GM23338 (cell line): ENCODE measurements around the gene FKBP1A. TPM values are rescaled to one million over a fixed set of nuclear protein-coding genes. Genes with fewer than 3 reads are reported as not detected.

Experiments
- ATAC-seq: fragments of 200-7000 bp; cut with Tn5 transposase; 3 replicates; pipeline ENCODE4 v1.9.1; 2020
- DNase-seq: peaks from one replicate; pipeline ENCODE4 v3.0.0-alpha.2; 2015; ENCODE audit warnings: low spot score
- H2AFZ ChIP-seq: fragments of 200-600 bp; sonication (generic); 2 replicates; pipeline ENCODE4 v1.8.0; 2016; ENCODE audit warnings: antibody characterized with exemption, mild to moderate bottlenecking, moderate library complexity
- H3F3A ChIP-seq: fragments of 200-600 bp; sonication (generic); replicated peaks from 2 replicates; pipeline ENCODE4 v1.8.0; 2017; ENCODE audit warnings: antibody characterized with exemption, mixed run types, low read depth
- H3K27ac ChIP-seq: fragments of 200-600 bp; sonication (generic); 2 replicates; pipeline ENCODE4 v1.6.1; 2016; ENCODE audit warnings: low read depth
- H3K27me3 ChIP-seq: fragments of 200-600 bp; sonication (generic); 2 replicates; pipeline ENCODE4 v1.8.0; 2016; ENCODE audit warnings: mild to moderate bottlenecking, mixed run types, moderate library complexity; ENCODE audit not compliant: insufficient read depth
- H3K36me3 ChIP-seq: fragments of 200-600 bp; sonication (generic); 2 replicates; pipeline ENCODE4 v1.8.0; 2016; ENCODE audit warnings: mild to moderate bottlenecking; ENCODE audit not compliant: insufficient read depth
- H3K4me1 ChIP-seq: fragments of 200-600 bp; sonication (generic); 2 replicates; pipeline ENCODE4 v1.8.0; 2016; ENCODE audit warnings: mild to moderate bottlenecking, moderate library complexity; ENCODE audit not compliant: insufficient read depth
- H3K4me2 ChIP-seq: fragments of 200-600 bp; sonication (generic); 2 replicates; pipeline ENCODE4 v1.7.1; 2017; ENCODE audit warnings: mixed run types
- H3K4me3 ChIP-seq: fragments of 200-600 bp; sonication (generic); 2 replicates; pipeline ENCODE4 v1.6.1; 2016; ENCODE audit warnings: mixed run types
- H3K79me2 ChIP-seq: fragments of 200-600 bp; sonication (generic); replicated peaks from 2 replicates; pipeline ENCODE4 v1.8.0; 2017; ENCODE audit warnings: mild to moderate bottlenecking; ENCODE audit not compliant: insufficient read depth
- H3K9me2 ChIP-seq: fragments of 200-600 bp; sonication (generic); 2 replicates; pipeline ENCODE4 v1.8.0; 2017; ENCODE audit not compliant: insufficient read depth
- H4K20me1 ChIP-seq: fragments of 200-600 bp; sonication (generic); replicated peaks from 2 replicates; pipeline ENCODE4 v1.8.0; 2017; ENCODE audit warnings: mild to moderate bottlenecking; ENCODE audit not compliant: insufficient read depth
- H3K27ac Mint-ChIP-seq: 2 replicates; pipeline ENCODE4 v1.8.0; 2020; ENCODE audit warnings: inconsistent platforms, mild to moderate bottlenecking, moderate library complexity, mixed read lengths
- H3K27me3 Mint-ChIP-seq: 3 replicates; pipeline ENCODE4 v1.8.0; 2022; ENCODE audit warnings: low read depth, mild to moderate bottlenecking, moderate library complexity, mixed read lengths, inconsistent platforms; ENCODE audit not compliant: insufficient read depth, poor library complexity
- H3K36me3 Mint-ChIP-seq: 3 replicates; pipeline ENCODE4 v1.8.0; 2021; ENCODE audit warnings: low read depth, mild to moderate bottlenecking, inconsistent platforms, moderate library complexity, mixed read lengths
- H3K4me1 Mint-ChIP-seq: 3 replicates; pipeline ENCODE4 v1.8.0; 2020; ENCODE audit warnings: mild to moderate bottlenecking, inconsistent platforms, mixed read lengths
- H3K4me3 Mint-ChIP-seq: 3 replicates; pipeline ENCODE4 v1.8.0; 2021; ENCODE audit warnings: moderate library complexity, mild to moderate bottlenecking, inconsistent platforms, mixed read lengths
- H3K9me3 Mint-ChIP-seq: 3 replicates; pipeline ENCODE4 v1.8.0; 2020; ENCODE audit warnings: moderate library complexity, mild to moderate bottlenecking, inconsistent platforms, mixed read lengths
- CREB1 ChIP-seq: fragments of 250-450 bp; sonication (Bioruptor Pico); IDR thresholded peaks from 2 replicates; pipeline ENCODE4 v1.5.0; 2020; ENCODE audit warnings: low read depth, mild to moderate bottlenecking, moderate library complexity
- CTCF ChIP-seq, 2 experiments: fragments of 200-600 bp in 1 of 2; sonication (generic) in 1 of 2; conservative IDR thresholded peaks; 2 replicates each; pipeline versions ENCODE4 v1.5.1 to v1.6.1; 2016 to 2017; ENCODE audit warnings: antibody characterized with exemption in 2 of 2, low read depth in 2 of 2, mild to moderate bottlenecking in 2 of 2, moderate library complexity in 1 of 2
- ETS1 ChIP-seq: IDR thresholded peaks from 2 replicates; pipeline ENCODE4 v1.6.1; 2016; ENCODE audit warnings: antibody characterized with exemption
- EZH2 ChIP-seq: fragments of 200-600 bp; sonication (generic); IDR thresholded peaks from one replicate; pipeline ENCODE4 v1.8.0; 2017; ENCODE audit warnings: antibody characterized with exemption, mild to moderate bottlenecking, low read depth; ENCODE audit not compliant: unreplicated experiment
- JUNB ChIP-seq: IDR thresholded peaks from one replicate; pipeline ENCODE4 v1.6.1; 2016; ENCODE audit warnings: antibody characterized with exemption; ENCODE audit not compliant: unreplicated experiment
- NANOG ChIP-seq: IDR thresholded peaks from 2 replicates; pipeline ENCODE4 v1.6.1; 2016; ENCODE audit warnings: antibody characterized with exemption, borderline replicate concordance
- POLR2AphosphoS5 ChIP-seq: IDR thresholded peaks from 2 replicates; pipeline ENCODE4 v1.6.1; 2016; ENCODE audit warnings: antibody characterized with exemption, low read depth
- REST ChIP-seq: IDR thresholded peaks from one replicate; pipeline ENCODE4 v1.6.1; 2018; ENCODE audit warnings: antibody characterized with exemption; ENCODE audit not compliant: unreplicated experiment
- STAT1 ChIP-seq: IDR thresholded peaks from one replicate; pipeline ENCODE4 v1.6.1; 2016; ENCODE audit warnings: antibody characterized with exemption; ENCODE audit not compliant: unreplicated experiment
- ZNF114 ChIP-seq: fragments of 250-450 bp; sonication (Bioruptor Pico); IDR thresholded peaks from 2 replicates; pipeline ENCODE4 v1.5.0; 2020; ENCODE audit warnings: mild to moderate bottlenecking, moderate library complexity
- ZNF331 ChIP-seq: fragments of 250-450 bp; sonication (Bioruptor Pico); IDR thresholded peaks from 2 replicates; pipeline ENCODE4 v1.5.0; 2020; ENCODE audit warnings: low read depth, mild to moderate bottlenecking, moderate library complexity
- ZNF462 ChIP-seq: fragments of 250-450 bp; sonication (Bioruptor Pico); IDR thresholded peaks from 2 replicates; pipeline ENCODE4 v1.5.0; 2020; ENCODE audit warnings: mild to moderate bottlenecking, moderate library complexity
- polyA plus RNA-seq: library from polyadenylated mRNA; unstranded; fragments of >200 nt; fragmentation: Nextera tagmentation; extraction: Ambion mirVana; gene quantifications from 2 replicates; pipeline ENCODE4 v1.2.1, GENCODE V29; 2016
- total RNA-seq: library from RNA; depleted of rRNA; stranded (reverse); fragments of >200 nt; shearing (Covaris generic); gene quantifications from 2 replicates; pipeline ENCODE4 v1.2.3, GENCODE V29; 2014

FKBP1A gene
- total and polyA plus RNA-seq, 2 experiments from 2014 or later: 171 to 350 TPM

- peak; percentile 54 for DNase-seq
- Histone ChIP-seq H3K27ac (no peak overlapping the region), H3K4me1 (peaks cover 20% of the 10 kb centered on the region), H3K27me3 (no peaks in the 10 kb centered on the region), H2AFZ (no peak overlapping the region), H3K79me2 (no peaks in the 10 kb centered on the region), H3K9me2 (no peaks in the 10 kb centered on the region), H4K20me1 (no peaks in the 10 kb centered on the region), H3K4me2 (no peak overlapping the region), H3K4me3 (no peak overlapping the region), H3K36me3 (no peaks in the 10 kb centered on the region; the same call in 1 of the 2 replicates), H3F3A (no peaks in the 10 kb centered on the region)
- Mint-ChIP-seq H3K27me3 (peaks cover 5% of the 10 kb centered on the region), H3K36me3 (peaks cover 36% of the 10 kb centered on the region), H3K4me3 (no peak overlapping the region), H3K27ac (no peak overlapping the region), H3K9me3 (peaks cover 33% of the 10 kb centered on the region), H3K4me1 (peaks cover 26% of the 10 kb centered on the region)
- no peak for ATAC-seq
- TF ChIP-seq POLR2AphosphoS5 (no peak), ZNF114 (no peak), REST (no peak), CREB1 (no peak), ZNF331 (CRISPR knock-in tag) (no peak), JUNB (no peak), CTCF (conservative IDR thresholded peaks at IDR 0.05; ENCODE audit: low read depth in 2 of 2) (no peak), ZNF462 (CRISPR knock-in tag) (no peak), STAT1 (no peak), EZH2 (no peak), NANOG (no peak), ETS1 (no peak)
Observed at GRCh38 chr20:1434571-1435336, 41.9 kb upstream of the FKBP1A start.
